ENCODE measurements around the gene PHOSPHO2.

PHOSPHO2 gene

DNA sequence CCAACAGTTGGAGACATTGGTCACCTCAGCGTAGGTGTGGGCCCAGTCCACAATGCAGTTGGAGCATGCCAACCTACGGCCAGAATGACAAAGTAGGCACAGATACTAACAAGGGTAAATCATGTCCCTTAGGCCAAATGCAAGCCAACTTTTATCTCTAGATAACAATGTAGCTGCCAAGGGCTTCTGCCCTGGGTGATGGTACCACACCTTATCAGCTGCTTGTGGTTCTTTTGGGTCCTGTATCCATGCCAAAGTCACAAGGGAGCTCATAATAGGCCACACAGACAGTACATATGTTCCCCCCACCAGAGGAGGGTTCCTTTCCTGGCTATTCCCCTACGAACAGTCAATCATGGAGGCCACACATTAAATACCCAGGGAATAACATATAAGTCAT lies 19.1 kb downstream of the PHOSPHO2 start (continued):
- TF ChIP-seq ZSCAN23 (tag by site-specific recombination; IDR thresholded peaks at IDR 0.05) (no peak), SALL2 (tag by site-specific recombination; IDR thresholded peaks at IDR 0.05; ENCODE audit: borderline replicate concordance) (no peak), ZNF280C (tag by site-specific recombination; IDR thresholded peaks at IDR 0.05) (no peak), ZNF266 (tag by site-specific recombination; IDR thresholded peaks at IDR 0.05; ENCODE audit: low read depth) (no peak), ZNF223 (tag by site-specific recombination; IDR thresholded peaks at IDR 0.05) (no peak), ZBTB17 (tag by site-specific recombination; IDR thresholded peaks at IDR 0.05) (no peak), ZNF423 (tag by site-specific recombination; IDR thresholded peaks at IDR 0.05) (no peak)
- TF ChIP-seq, protein P1, sequence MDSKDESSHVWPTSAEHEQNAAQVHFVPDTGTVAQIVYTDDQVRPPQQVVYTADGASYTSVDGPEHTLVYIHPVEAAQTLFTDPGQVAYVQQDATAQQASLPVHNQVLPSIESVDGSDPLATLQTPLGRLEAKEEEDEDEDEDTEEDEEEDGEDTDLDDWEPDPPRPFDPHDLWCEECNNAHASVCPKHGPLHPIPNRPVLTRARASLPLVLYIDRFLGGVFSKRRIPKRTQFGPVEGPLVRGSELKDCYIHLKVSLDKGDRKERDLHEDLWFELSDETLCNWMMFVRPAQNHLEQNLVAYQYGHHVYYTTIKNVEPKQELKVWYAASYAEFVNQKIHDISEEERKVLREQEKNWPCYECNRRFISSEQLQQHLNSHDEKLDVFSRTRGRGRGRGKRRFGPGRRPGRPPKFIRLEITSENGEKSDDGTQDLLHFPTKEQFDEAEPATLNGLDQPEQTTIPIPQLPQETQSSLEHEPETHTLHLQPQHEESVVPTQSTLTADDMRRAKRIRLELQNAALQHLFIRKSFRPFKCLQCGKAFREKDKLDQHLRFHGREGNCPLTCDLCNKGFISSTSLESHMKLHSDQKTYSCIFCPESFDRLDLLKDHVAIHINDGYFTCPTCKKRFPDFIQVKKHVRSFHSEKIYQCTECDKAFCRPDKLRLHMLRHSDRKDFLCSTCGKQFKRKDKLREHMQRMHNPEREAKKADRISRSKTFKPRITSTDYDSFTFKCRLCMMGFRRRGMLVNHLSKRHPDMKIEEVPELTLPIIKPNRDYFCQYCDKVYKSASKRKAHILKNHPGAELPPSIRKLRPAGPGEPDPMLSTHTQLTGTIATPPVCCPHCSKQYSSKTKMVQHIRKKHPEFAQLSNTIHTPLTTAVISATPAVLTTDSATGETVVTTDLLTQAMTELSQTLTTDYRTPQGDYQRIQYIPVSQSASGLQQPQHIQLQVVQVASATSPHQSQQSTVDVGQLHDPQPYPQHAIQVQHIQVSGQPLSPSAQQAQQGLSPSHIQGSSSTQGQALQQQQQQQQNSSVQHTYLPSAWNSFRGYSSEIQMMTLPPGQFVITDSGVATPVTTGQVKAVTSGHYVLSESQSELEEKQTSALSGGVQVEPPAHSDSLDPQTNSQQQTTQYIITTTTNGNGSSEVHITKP (tag by site-specific recombination; IDR thresholded peaks at IDR 0.05) = no peak

DNA sequence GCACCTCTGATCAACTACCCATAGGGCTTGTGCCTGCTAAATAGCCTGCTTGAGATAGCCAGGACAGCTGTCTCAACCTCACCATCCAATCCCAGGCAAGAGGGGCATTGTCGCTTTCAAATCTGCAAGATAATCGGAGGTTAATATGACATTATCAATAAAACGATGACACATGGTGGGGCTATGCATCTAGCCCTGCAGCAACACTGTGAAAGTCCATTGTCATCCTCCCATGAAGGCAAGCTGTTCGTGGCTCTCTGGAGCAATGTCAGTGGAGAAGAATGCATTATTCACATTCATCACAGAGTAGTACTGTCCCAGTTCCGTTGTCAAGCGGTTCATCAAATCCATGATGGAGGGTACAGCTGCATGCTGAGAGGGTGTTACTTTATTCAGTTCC lies 20.4 kb downstream of the PHOSPHO2 start:
- no peak for TF ChIP-seq ZNF146 (tag by site-specific recombination; IDR thresholded peaks at IDR 0.05)
- TF ChIP-seq HOXA7 (CRISPR knock-in tag; IDR thresholded peaks at IDR 0.05; ENCODE audit: borderline replicate concordance) = no peak
- no peak for TF ChIP-seq ZNF112 (tag by site-specific recombination; IDR thresholded peaks at IDR 0.05)
- TF ChIP-seq ZNF398 (tag by site-specific recombination; IDR thresholded peaks at IDR 0.05) = no peak
- TF ChIP-seq, protein P2, sequence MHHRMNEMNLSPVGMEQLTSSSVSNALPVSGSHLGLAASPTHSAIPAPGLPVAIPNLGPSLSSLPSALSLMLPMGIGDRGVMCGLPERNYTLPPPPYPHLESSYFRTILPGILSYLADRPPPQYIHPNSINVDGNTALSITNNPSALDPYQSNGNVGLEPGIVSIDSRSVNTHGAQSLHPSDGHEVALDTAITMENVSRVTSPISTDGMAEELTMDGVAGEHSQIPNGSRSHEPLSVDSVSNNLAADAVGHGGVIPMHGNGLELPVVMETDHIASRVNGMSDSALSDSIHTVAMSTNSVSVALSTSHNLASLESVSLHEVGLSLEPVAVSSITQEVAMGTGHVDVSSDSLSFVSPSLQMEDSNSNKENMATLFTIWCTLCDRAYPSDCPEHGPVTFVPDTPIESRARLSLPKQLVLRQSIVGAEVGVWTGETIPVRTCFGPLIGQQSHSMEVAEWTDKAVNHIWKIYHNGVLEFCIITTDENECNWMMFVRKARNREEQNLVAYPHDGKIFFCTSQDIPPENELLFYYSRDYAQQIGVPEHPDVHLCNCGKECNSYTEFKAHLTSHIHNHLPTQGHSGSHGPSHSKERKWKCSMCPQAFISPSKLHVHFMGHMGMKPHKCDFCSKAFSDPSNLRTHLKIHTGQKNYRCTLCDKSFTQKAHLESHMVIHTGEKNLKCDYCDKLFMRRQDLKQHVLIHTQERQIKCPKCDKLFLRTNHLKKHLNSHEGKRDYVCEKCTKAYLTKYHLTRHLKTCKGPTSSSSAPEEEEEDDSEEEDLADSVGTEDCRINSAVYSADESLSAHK (tag by site-specific recombination; IDR thresholded peaks at IDR 0.05) = no peak
- no peak for TF ChIP-seq ZNF837 (tag by site-specific recombination; IDR thresholded peaks at IDR 0.05)
- no peak for TF ChIP-seq ZSCAN30 (tag by site-specific recombination; IDR thresholded peaks at IDR 0.05)
- TF ChIP-seq ZNF529 (tag by site-specific recombination; IDR thresholded peaks at IDR 0.05; ENCODE audit: insufficient replicate concordance) = no peak
- TF ChIP-seq, protein P3, sequence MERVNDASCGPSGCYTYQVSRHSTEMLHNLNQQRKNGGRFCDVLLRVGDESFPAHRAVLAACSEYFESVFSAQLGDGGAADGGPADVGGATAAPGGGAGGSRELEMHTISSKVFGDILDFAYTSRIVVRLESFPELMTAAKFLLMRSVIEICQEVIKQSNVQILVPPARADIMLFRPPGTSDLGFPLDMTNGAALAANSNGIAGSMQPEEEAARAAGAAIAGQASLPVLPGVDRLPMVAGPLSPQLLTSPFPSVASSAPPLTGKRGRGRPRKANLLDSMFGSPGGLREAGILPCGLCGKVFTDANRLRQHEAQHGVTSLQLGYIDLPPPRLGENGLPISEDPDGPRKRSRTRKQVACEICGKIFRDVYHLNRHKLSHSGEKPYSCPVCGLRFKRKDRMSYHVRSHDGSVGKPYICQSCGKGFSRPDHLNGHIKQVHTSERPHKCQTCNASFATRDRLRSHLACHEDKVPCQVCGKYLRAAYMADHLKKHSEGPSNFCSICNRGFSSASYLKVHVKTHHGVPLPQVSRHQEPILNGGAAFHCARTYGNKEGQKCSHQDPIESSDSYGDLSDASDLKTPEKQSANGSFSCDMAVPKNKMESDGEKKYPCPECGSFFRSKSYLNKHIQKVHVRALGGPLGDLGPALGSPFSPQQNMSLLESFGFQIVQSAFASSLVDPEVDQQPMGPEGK (tag by site-specific recombination; IDR thresholded peaks at IDR 0.05) = no peak
- TF ChIP-seq ZNF701 (tag by site-specific recombination; IDR thresholded peaks at IDR 0.05) = no peak
- no peak for TF ChIP-seq ZNF549 (tag by site-specific recombination; IDR thresholded peaks at IDR 0.05)
- TF ChIP-seq ZNF18 (tag by site-specific recombination; IDR thresholded peaks at IDR 0.05) = no peak
- TF ChIP-seq KLF9 (tag by site-specific recombination; IDR thresholded peaks at IDR 0.05; ENCODE audit: low read depth) = no peak
- CTCF ChIA-PET = interaction anchor here (0.8 kb wide), 1 partner anchor 8 kb away, joined by 3 read pairs; no protein-coding TSS in a partner anchor
- no peak overlapping the region for H3K4me3 ChIP-seq (ENCODE audit: low read depth, low read length)
- POLR2A ChIA-PET = no interaction called here
- H3K4me1 ChIP-seq (ENCODE audit: control insufficient read depth, insufficient read depth, low read length) = peaks cover 11% of the 10 kb centered on the region
- no peaks in the 10 kb centered on the region for H3K9me3 ChIP-seq (ENCODE audit: control insufficient read depth, insufficient read depth, low read depth, low read length)
- H3K36me3 ChIP-seq (ENCODE audit: control insufficient read depth in 2 of 2, insufficient read depth in 1 of 2, low read length in 2 of 2) = peaks cover 0 to 12% of the 10 kb centered on the region in 2 experiments; a peak in 1 of 3 replicates
- H3K27ac ChIP-seq (ENCODE audit: extremely low read depth, low read depth, low read length) = no peak overlapping the region

All from HEK293 (cell line).